HEK293T (cell line): ENCODE measurements around the gene SPRYD7.

Experiments used
- CTCF ChIA-PET: fragments of 350-600 bp; formaldehyde crosslinking; extraction: SDS; loops from one replicate; lab custom pipeline; 2021; ENCODE audit warnings: antibody characterized with exemption, inconsistent platforms; lab: Yijun Ruan, JAX
- POLR2A ChIA-PET: fragments of 350-600 bp; formaldehyde crosslinking; extraction: SDS; loops from one replicate; lab custom pipeline; 2020; ENCODE audit warnings: antibody characterized with exemption, inconsistent platforms; lab: Yijun Ruan, JAX
- DNase-seq: peaks from one replicate; pipeline ENCODE4 v3.0.0; 2012; ENCODE audit warnings: mixed read lengths; ENCODE audit errors: extremely low spot score
- ARNT ChIP-seq: fragments of 450-650 bp; IDR thresholded peaks from 2 replicates; pipeline ENCODE4 v1.6.1; 2017; ENCODE audit warnings: mild to moderate bottlenecking
- BHLHE40 ChIP-seq: fragments of 450-650 bp; IDR thresholded peaks from 2 replicates; pipeline ENCODE4 v1.6.1; 2016; ENCODE audit warnings: mild to moderate bottlenecking, moderate library complexity, borderline replicate concordance
- CTBP1 ChIP-seq: fragments of 450-650 bp; IDR thresholded peaks from 2 replicates; pipeline ENCODE4 v1.6.1; 2016; ENCODE audit warnings: borderline replicate concordance
- ELF4 ChIP-seq: fragments of 450-650 bp; IDR thresholded peaks from 2 replicates; pipeline ENCODE4 v1.6.1; 2017; ENCODE audit warnings: antibody characterized with exemption
- FOXA1 ChIP-seq: fragments of 450-650 bp; IDR thresholded peaks from 2 replicates; pipeline ENCODE4 v1.6.1; 2016; ENCODE audit warnings: mild to moderate bottlenecking
- FOXK2 ChIP-seq: fragments of 450-650 bp; IDR thresholded peaks from 2 replicates; pipeline ENCODE4 v1.6.1; 2016; ENCODE audit warnings: mild to moderate bottlenecking
- FOXM1 ChIP-seq: fragments of 450-650 bp; IDR thresholded peaks from 2 replicates; pipeline ENCODE4 v1.6.1; 2017; ENCODE audit warnings: mild to moderate bottlenecking, borderline replicate concordance
- HDGF ChIP-seq: fragments of 450-650 bp; IDR thresholded peaks from 2 replicates; pipeline ENCODE4 v1.6.1; 2017; ENCODE audit warnings: antibody characterized with exemption, borderline replicate concordance
- L3MBTL2 ChIP-seq: fragments of 450-650 bp; conservative IDR thresholded peaks from 2 replicates; pipeline ENCODE4 v1.6.1; 2016; ENCODE audit warnings: mild to moderate bottlenecking
- LEF1 ChIP-seq: fragments of 450-650 bp; IDR thresholded peaks from 2 replicates; pipeline ENCODE4 v1.6.1; 2017; ENCODE audit warnings: mild to moderate bottlenecking, borderline replicate concordance
- NFRKB ChIP-seq: fragments of 450-650 bp; IDR thresholded peaks from 2 replicates; pipeline ENCODE4 v1.6.1; 2016; ENCODE audit warnings: mild to moderate bottlenecking, moderate library complexity
- SP1 ChIP-seq: fragments of 450-650 bp; IDR thresholded peaks from 2 replicates; pipeline ENCODE4 v1.6.1; 2017
- SUZ12 ChIP-seq: fragments of 450-650 bp; IDR thresholded peaks from 2 replicates; pipeline ENCODE4 v1.6.1; 2016; ENCODE audit warnings: mild to moderate bottlenecking
- TARDBP ChIP-seq: fragments of 450-650 bp; IDR thresholded peaks from 2 replicates; pipeline ENCODE4 v1.6.1; 2016
- ZNF384 ChIP-seq: fragments of 450-650 bp; IDR thresholded peaks from 2 replicates; pipeline ENCODE4 v1.6.1; 2016
- TF ChIP-seq, protein P1 (sequence below): fragments of 450-650 bp; IDR thresholded peaks from 2 replicates; pipeline ENCODE4 v1.6.1; 2016

SPRYD7 gene

DNA sequence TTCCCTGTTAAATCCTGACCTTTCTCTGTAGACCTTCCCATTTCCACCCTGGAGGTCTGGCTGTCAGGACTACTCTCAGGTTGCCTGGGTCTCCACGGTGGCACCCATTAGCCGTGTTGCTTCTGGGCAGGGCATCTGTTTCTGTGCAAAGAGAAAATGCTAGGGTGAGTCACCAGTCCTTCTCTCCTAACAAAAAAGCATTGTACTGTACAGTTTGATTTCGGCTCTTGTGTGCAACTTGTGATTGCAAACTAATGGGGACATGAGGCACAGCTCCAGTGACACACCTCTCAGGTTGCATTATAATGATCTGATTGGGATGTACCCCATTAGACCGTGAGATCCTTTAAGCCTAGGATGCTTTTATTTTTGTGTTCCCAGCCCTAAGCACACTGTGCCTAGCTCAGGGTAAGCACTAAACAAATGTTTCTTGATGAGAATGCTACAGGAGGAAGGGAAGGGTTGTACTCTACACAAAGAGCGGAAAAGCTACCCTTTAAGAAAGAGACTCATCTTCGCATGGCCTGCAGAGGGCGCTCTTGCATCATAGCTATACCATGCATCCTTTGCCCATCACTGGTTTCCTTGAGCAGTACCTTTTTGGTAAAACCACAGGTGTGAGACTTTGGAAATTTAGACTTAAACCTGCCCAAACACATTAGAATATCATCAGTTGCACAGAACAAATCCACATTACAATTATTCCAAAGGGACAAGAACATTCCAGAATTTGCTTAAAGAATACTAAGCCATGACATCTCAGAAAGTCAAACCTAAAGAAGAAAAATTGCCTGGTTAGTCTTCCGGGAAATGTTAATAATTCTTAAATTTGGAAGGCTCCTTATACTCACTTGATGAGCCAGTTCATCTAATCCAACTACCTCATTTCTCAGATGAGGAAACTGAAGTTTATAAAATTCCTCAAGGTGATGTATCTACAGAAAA, 40.4 kb upstream of the SPRYD7 start:
- ChIA-PET POLR2A (no interaction called here), CTCF (interaction anchor here (0.6 to 2.4 kb wide), 7 partner anchors 23 to 1093 kb away, joined by 3 to 11 read pairs (median 5); no protein-coding TSS in a partner anchor)
- DNase-seq: peak; percentile 76
- TF ChIP-seq FOXM1 (no peak), BHLHE40 (no peak), FOXK2 (no peak), LEF1 (no peak), ZNF384 (no peak), TARDBP (no peak), FOXA1 (no peak), NFRKB (no peak)
- TF ChIP-seq, protein P1, sequence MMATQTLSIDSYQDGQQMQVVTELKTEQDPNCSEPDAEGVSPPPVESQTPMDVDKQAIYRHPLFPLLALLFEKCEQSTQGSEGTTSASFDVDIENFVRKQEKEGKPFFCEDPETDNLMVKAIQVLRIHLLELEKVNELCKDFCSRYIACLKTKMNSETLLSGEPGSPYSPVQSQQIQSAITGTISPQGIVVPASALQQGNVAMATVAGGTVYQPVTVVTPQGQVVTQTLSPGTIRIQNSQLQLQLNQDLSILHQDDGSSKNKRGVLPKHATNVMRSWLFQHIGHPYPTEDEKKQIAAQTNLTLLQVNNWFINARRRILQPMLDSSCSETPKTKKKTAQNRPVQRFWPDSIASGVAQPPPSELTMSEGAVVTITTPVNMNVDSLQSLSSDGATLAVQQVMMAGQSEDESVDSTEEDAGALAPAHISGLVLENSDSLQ: no peak

DNA sequence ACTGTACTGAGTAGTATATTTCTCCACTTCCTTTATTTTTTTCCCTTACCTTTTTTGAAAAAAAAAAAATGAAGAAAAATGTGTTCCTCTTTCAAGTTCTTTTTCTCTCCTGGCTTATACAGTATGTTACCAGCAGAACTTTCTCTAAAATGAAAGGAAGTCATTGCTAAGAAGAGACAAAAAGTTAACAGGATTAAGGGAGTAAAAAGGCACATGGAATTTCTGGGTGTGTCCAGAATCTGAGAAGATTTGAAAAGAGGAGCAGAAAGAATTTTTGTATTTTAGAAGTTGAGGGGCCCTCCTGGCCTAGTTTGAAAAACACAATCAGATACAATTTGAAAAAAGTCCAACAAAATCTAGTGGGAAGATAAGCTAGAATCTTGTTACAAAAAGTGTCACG, 39.7 kb upstream of the SPRYD7 start:
- TF ChIP-seq ELF4 (no peak), HDGF (no peak), BHLHE40 (no peak), CTBP1 (no peak), ARNT (no peak), FOXM1 (no peak), L3MBTL2 (no peak), SP1 (no peak)
- TF ChIP-seq, protein P1: no peak
- ChIA-PET CTCF (interaction anchor here (0.6 to 2.4 kb wide), 5 partner anchors 22 to 1093 kb away, joined by 3 to 11 read pairs (median 6); no protein-coding TSS in a partner anchor), POLR2A (no interaction called here)
- no peak for DNase-seq

DNA sequence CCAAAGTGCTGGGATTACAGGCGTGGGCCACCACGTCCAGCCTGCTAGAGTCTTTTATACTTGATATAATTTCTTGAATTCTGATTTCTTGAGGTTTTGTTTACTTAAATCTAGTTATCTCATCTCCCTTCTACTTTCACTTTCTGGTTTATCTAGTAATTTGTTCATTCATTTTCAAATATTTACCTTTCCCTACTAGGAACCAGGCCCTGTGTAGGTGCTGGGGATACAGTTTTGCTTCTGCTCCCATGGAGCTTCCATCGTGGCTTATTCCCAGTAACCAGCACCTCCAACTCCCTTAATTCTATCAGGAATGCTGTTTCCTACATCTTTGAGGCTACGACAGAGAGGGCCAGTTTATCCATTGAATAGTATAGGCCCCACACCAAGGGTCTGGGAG, 36.6 kb upstream of the SPRYD7 start:
- CTCF ChIA-PET: interaction anchor here (0.6 kb wide), 1 partner anchor 112 kb away, joined by 3 read pairs; no protein-coding TSS in a partner anchor

DNA sequence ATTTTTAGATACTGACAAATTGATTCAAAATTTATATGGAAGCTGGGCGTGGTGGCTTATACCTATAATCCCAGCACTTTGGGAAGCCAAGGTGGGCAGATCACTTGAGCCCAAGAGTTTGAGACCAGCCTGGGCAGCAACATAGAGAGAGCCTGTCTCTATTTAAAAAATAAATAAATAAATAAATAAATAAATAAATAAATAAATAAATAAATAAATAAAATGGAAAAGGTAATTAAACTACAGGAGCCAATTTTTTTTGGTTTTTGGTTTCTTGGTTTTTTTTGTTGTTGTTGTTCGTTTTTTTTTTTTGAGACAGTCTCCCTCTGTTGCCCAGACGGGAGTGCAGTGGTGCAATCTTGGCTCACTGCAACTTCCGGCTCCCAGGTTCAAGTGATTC, 31.3 kb upstream of the SPRYD7 start:
- CTCF ChIA-PET: interaction anchor here (0.6 kb wide), 1 partner anchor 564 kb away, joined by 3 read pairs; no protein-coding TSS in a partner anchor
- TF ChIP-seq CTBP1: no peak
- TF ChIP-seq BHLHE40: no peak
- TF ChIP-seq, protein P1: no peak
- TF ChIP-seq HDGF: no peak
- no peak for TF ChIP-seq FOXM1
- TF ChIP-seq SUZ12: no peak
- no peak for TF ChIP-seq ZNF384
- no peak for TF ChIP-seq TARDBP
- TF ChIP-seq ARNT: no peak
- no peak for TF ChIP-seq LEF1
- no peak for TF ChIP-seq FOXA1
- no peak for TF ChIP-seq NFRKB
- no peak for TF ChIP-seq SP1
- TF ChIP-seq ELF4: no peak
- no peak for TF ChIP-seq L3MBTL2
- TF ChIP-seq FOXK2: no peak
- POLR2A ChIA-PET: no interaction called here
- DNase-seq: no peak

More for the DNA sequence above, 36.6 kb upstream of the SPRYD7 start:
- no peak for DNase-seq
- TF ChIP-seq ZNF384 (no peak), FOXM1 (no peak), CTBP1 (no peak), L3MBTL2 (no peak), NFRKB (no peak), HDGF (no peak), FOXA1 (no peak), ELF4 (no peak), ARNT (no peak), SP1 (no peak), LEF1 (no peak), SUZ12 (no peak), FOXK2 (no peak), TARDBP (no peak), BHLHE40 (no peak)
- TF ChIP-seq, protein P1: no peak
- POLR2A ChIA-PET: interaction anchor here (1.1 kb wide), 1 partner anchor 24 kb away, joined by 4 read pairs; the partner anchor contains the start of gene TRIM13

DNA sequence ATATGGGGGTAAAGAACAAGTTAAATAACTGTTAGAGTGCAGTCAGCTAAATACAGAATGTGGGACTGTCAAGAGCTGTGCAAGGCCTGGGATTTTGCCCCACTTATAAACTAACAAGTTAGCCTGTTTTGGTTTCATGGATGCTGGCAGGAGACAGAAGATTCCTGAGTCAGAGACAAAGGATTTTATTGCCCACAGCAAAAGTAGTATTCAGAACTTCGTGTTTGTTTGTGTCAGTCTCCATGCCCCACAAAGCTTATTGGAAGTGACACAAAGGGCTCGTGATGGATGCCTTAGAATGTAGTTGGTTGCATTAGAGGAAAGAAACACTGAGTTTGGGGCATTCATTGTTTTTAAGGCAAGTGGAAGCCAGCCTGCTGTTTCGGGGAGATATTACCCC, 22.2 kb upstream of the SPRYD7 start:
- POLR2A ChIA-PET: no interaction called here
- DNase-seq: no peak
- no peak for TF ChIP-seq ZNF384
- TF ChIP-seq NFRKB: no peak
- no peak for TF ChIP-seq FOXK2
- TF ChIP-seq ELF4: no peak
- TF ChIP-seq FOXM1: no peak
- CTCF ChIA-PET: no interaction called here
